Gastrocnemius medialis (tissue), 4 donors: ENCODE measurements around the gene PRSS8.

Experiments used
- POLR2A ChIP-seq, 2 donors: fragments of 450-650 bp; IDR thresholded peaks; one replicate each; pipeline ENCODE4 v1.6.1; 2017; ENCODE audit warnings: antibody characterized with exemption in 2 of 2, mild to moderate bottlenecking in 2 of 2, moderate library complexity in 2 of 2
- TF ChIP-seq, protein P1 (sequence below), 5 experiments: fragments of 450-650 bp in 3 of 5; fragments of 200-600 bp in 2 of 5; sonication (generic) in 2 of 5; IDR thresholded peaks in 4 of 5; conservative IDR thresholded peaks in 1 of 5; 1 replicate in 4 of 5; 2 replicates in 1 of 5; pipeline ENCODE4 v1.5.1; 2016 to 2019; ENCODE audit warnings: antibody characterized with exemption in 5 of 5, mild to moderate bottlenecking in 3 of 5, moderate library complexity in 3 of 5

DNA sequence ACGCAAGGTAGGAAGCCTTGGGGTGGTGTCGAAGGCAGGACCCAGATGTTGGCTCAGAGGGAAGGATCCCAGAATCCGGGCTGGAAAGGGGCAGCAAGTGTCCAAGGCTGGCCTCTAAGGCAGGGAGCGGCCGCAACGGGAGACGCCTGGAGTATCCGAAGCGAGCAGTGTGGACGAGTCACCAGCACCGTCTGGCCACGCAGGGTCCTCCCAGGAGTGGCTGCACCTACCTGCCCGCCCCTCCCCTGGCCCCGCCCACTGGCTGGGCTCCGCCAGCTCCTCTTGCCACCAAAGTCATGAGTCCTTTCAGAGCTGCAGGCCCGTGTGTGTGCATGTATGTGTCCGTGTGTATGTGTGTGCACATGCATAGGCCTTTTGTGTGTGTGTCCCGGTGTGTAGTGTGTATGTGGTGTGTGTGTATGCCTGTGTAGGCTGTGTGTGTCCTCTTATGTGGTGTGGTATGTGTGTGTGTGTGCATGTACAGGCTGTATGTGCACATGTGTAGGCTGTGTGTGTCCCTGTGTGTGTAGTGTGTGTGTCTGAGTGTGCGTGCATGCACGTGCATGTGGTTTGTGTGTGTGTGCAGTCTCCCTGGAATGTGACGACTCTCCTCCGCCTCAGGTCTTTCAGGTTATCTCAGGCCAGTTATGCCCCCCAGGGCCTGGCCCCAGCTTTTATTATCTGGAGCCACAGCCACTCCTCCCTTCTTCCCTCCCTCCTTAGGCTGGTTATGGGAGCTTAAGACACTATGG is at the start of gene PRSS8:
- no peak for TF ChIP-seq POLR2A (IDR thresholded peaks at IDR 0.05)
- TF ChIP-seq, protein P1, sequence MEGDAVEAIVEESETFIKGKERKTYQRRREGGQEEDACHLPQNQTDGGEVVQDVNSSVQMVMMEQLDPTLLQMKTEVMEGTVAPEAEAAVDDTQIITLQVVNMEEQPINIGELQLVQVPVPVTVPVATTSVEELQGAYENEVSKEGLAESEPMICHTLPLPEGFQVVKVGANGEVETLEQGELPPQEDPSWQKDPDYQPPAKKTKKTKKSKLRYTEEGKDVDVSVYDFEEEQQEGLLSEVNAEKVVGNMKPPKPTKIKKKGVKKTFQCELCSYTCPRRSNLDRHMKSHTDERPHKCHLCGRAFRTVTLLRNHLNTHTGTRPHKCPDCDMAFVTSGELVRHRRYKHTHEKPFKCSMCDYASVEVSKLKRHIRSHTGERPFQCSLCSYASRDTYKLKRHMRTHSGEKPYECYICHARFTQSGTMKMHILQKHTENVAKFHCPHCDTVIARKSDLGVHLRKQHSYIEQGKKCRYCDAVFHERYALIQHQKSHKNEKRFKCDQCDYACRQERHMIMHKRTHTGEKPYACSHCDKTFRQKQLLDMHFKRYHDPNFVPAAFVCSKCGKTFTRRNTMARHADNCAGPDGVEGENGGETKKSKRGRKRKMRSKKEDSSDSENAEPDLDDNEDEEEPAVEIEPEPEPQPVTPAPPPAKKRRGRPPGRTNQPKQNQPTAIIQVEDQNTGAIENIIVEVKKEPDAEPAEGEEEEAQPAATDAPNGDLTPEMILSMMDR (IDR thresholded peaks at IDR 0.05 in 4 of 5, conservative IDR thresholded peaks at IDR 0.05 in 1 of 5), result no peak
